Lower leg skin (tissue), 3 donors: ENCODE data around the gene CCNJL.

Experiments used
- CTCF ChIP-seq, 3 donors: fragments of 450-650 bp; IDR thresholded peaks; one replicate each; pipeline ENCODE4 v1.5.1; 2016; ENCODE audit warnings: antibody characterized with exemption in 3 of 3, mild to moderate bottlenecking in 3 of 3, moderate library complexity in 2 of 3
- POLR2A ChIP-seq, 2 donors: fragments of 450-650 bp; IDR thresholded peaks; one replicate each; pipeline ENCODE4 v1.6.1; 2016 to 2017; ENCODE audit warnings: antibody characterized with exemption in 2 of 2, mild to moderate bottlenecking in 1 of 2, moderate library complexity in 1 of 2

GRCh38 chr5:160361624-160362228 lies 49.4 kb upstream of the CCNJL start:
- TF ChIP-seq POLR2A (IDR thresholded peaks at IDR 0.05) (no peak), CTCF (IDR thresholded peaks at IDR 0.05) (no peak)
